K562 (cell line): ENCODE results near the gene GAB1. TPM values are rescaled to one million over a fixed set of nuclear protein-coding genes. Genes with fewer than 3 reads are reported as not detected.

Source experiments
- ATAC-seq: fragments of 200-7000 bp; cut with Tn5 transposase; 3 replicates; pipeline ENCODE4 v1.9.1; 2020; ENCODE audit warnings: moderate library complexity
- BruUV-seq: library from RNA; stranded (reverse); fragments of 400-500 nt; replicated peaks from 2 replicates; lab custom pipeline; 2021; lab: Mats Ljungman, UMichigan
- CTCF ChIA-PET: fragments of 300-600 bp; formaldehyde crosslinking; extraction: SDS; loops from one replicate; lab custom pipeline; 2021; ENCODE audit warnings: low intra/inter-chr PET ratio; lab: Yijun Ruan, JAX
- POLR2A ChIA-PET: fragments of 300-600, 350-650 bp; sonication (Branson Sonifier 250); formaldehyde crosslinking; extraction: SDS; loops from one replicate; lab custom pipeline; 2021; ENCODE audit warnings: antibody characterized with exemption, inconsistent platforms; lab: Yijun Ruan, JAX
- DNase-seq, 4 experiments: peaks; one replicate each; pipeline versions ENCODE4 v3.0.0 to v3.0.0-alpha.2; 2011 to 2018; ENCODE audit warnings: low spot score in 3 of 4, mixed read lengths in 3 of 4; ENCODE audit errors: extremely low read depth in 1 of 4
- FAIRE-seq: peaks from 2 replicates; lab custom pipeline; 2011; peaks lifted over from hg19 to GRCh38; lab: Jason Lieb, UNC
- H2AFZ ChIP-seq: 2 replicates; pipeline ENCODE4 v1.6.0; 2011; ENCODE audit warnings: low read depth, low read length, control low read depth, inconsistent platforms
- H3K27ac ChIP-seq: fragments of 200-600 bp; 3 replicates; pipeline ENCODE4 v1.8.0; 2011; ENCODE audit warnings: low read depth, mild to moderate bottlenecking, control low read depth, inconsistent platforms, low read length, moderate library complexity, mixed read lengths; ENCODE audit errors: extremely low read depth
- H3K27me3 ChIP-seq, 2 experiments: fragments of 300-600 bp in 1 of 2; 2 replicates in 1 of 2; 3 replicates in 1 of 2; pipeline versions ENCODE4 v1.6.0 to v1.8.0; 2011; ENCODE audit warnings: inconsistent platforms in 2 of 2, low read length in 2 of 2, mild to moderate bottlenecking in 1 of 2, mixed read lengths in 1 of 2, moderate library complexity in 1 of 2; ENCODE audit not compliant: control insufficient read depth in 2 of 2, insufficient read depth in 2 of 2
- H3K36me3 ChIP-seq: fragments of 300-600 bp; 3 replicates; pipeline ENCODE4 v1.8.0; 2011; ENCODE audit warnings: mild to moderate bottlenecking, low read length, inconsistent platforms; ENCODE audit not compliant: control insufficient read depth, insufficient read depth
- H3K4me1 ChIP-seq, 2 experiments: fragments of 200-600 bp in 1 of 2; replicated peaks in 1 of 2; 2 replicates in 1 of 2; 3 replicates in 1 of 2; pipeline versions ENCODE4 v1.5.1 to v1.8.0; 2011; ENCODE audit warnings: inconsistent platforms in 2 of 2, low read length in 2 of 2, mild to moderate bottlenecking in 1 of 2, mixed read lengths in 1 of 2, moderate library complexity in 1 of 2; ENCODE audit not compliant: control insufficient read depth in 2 of 2, insufficient read depth in 2 of 2
- H3K4me2 ChIP-seq: 2 replicates; pipeline ENCODE4 v1.6.1; 2011; ENCODE audit warnings: low read length, control low read depth, inconsistent platforms, mixed read lengths; ENCODE audit not compliant: insufficient read depth
- H3K4me3 ChIP-seq: fragments of 200-600 bp; sonication (generic), shearing (Covaris generic); 2 replicates; pipeline ENCODE4 v1.5.1; 2016; ENCODE audit warnings: control low read depth, inconsistent platforms
- H3K79me2 ChIP-seq: fragments of 200-600 bp; 3 replicates; pipeline ENCODE4 v1.8.0; 2011; ENCODE audit warnings: low read length, inconsistent platforms; ENCODE audit not compliant: control insufficient read depth, insufficient read depth
- H3K9ac ChIP-seq, 2 experiments: 2 replicates each; pipeline versions ENCODE4 v1.6.0 to v1.6.1; 2011; ENCODE audit warnings: low read depth in 2 of 2, low read length in 2 of 2, control low read depth in 1 of 2, inconsistent platforms in 1 of 2, mild to moderate bottlenecking in 1 of 2, mixed read lengths in 1 of 2; ENCODE audit not compliant: insufficient read depth in 1 of 2
- H3K9me1 ChIP-seq: one replicate; pipeline ENCODE4 v1.6.0; 2011; ENCODE audit warnings: inconsistent platforms, mild to moderate bottlenecking, low read length, moderate library complexity; ENCODE audit not compliant: control insufficient read depth, insufficient read depth
- H3K9me3 ChIP-seq: replicated peaks from 2 replicates; pipeline ENCODE4 v1.5.1; 2011; ENCODE audit warnings: low read depth, low read length, inconsistent platforms; ENCODE audit not compliant: control insufficient read depth, insufficient read depth
- H4K20me1 ChIP-seq: replicated peaks from 2 replicates; pipeline ENCODE4 v1.6.1; 2011; ENCODE audit warnings: low read length, inconsistent platforms, mixed read lengths; ENCODE audit not compliant: control insufficient read depth, insufficient read depth
- BRCA1 ChIP-seq, 2 experiments: fragments of 450-650 bp in 1 of 2; sonication (generic) in 1 of 2; formaldehyde crosslinking in 1 of 2; IDR thresholded peaks; 2 replicates each; pipeline versions ENCODE4 v1.5.0 to v1.6.1; 2017 to 2020; ENCODE audit warnings: mild to moderate bottlenecking in 1 of 2, missing genetic modification reagents in 1 of 2
- CAMTA2 ChIP-seq: fragments of 250-450 bp; sonication (Bioruptor Pico); conservative IDR thresholded peaks from 2 replicates; pipeline ENCODE4 v1.5.1; 2022
- E2F3 ChIP-seq: fragments of 250-450 bp; sonication (Bioruptor Pico); IDR thresholded peaks from 2 replicates; pipeline ENCODE4 v1.4.0; 2020; ENCODE audit warnings: mild to moderate bottlenecking
- FOXO4 ChIP-seq: fragments of 450-650 bp; formaldehyde crosslinking; IDR thresholded peaks from 2 replicates; pipeline ENCODE4 v1.4.0; 2020; ENCODE audit warnings: mild to moderate bottlenecking, moderate library complexity
- GTF2A2 ChIP-seq: IDR thresholded peaks from 2 replicates; pipeline ENCODE4 v1.6.1; 2016; ENCODE audit warnings: mild to moderate bottlenecking, missing genetic modification characterization, missing compliant biosample characterization
- MTF1 ChIP-seq: fragments of 250-450 bp; sonication (Bioruptor Pico); IDR thresholded peaks from 2 replicates; pipeline ENCODE4 v1.9.0; 2021; ENCODE audit warnings: moderate library complexity, mild to moderate bottlenecking, inconsistent platforms, borderline replicate concordance
- NFYB ChIP-seq: IDR thresholded peaks from 2 replicates; pipeline ENCODE4 v1.6.1; 2011; ENCODE audit warnings: mild to moderate bottlenecking, moderate library complexity; ENCODE audit not compliant: insufficient read length; ENCODE audit errors: extremely low read depth
- TRIM24 ChIP-seq, 2 experiments: fragments of 450-650 bp; IDR thresholded peaks; 2 replicates each; pipeline ENCODE4 v1.6.1; 2016
- YY1 ChIP-seq, 3 experiments: IDR thresholded peaks; 2 replicates each; pipeline ENCODE4 v1.6.1; 2011; ENCODE audit warnings: low read length in 2 of 3, mild to moderate bottlenecking in 2 of 3, moderate library complexity in 2 of 3, borderline replicate concordance in 1 of 3, control low read depth in 1 of 3, low read depth in 1 of 3; ENCODE audit not compliant: insufficient read depth in 3 of 3, insufficient replicate concordance in 2 of 3, control insufficient read depth in 1 of 3, insufficient read length in 1 of 3; ENCODE audit errors: extremely low read depth in 1 of 3
- ZNF740 ChIP-seq, 3 experiments: fragments of 200-800 bp in 1 of 3; sonication (Bioruptor generic) in 1 of 3; sonication (generic) in 1 of 3; formaldehyde crosslinking in 1 of 3; IDR thresholded peaks; 2 replicates each; pipeline versions ENCODE4 v1.6.1 to v1.8.0; 2016 to 2022; ENCODE audit warnings: mild to moderate bottlenecking in 2 of 3, missing compliant biosample characterization in 2 of 3, missing genetic modification characterization in 2 of 3, missing genetic modification reagents in 1 of 3
- ZNF764 ChIP-seq: fragments of 250-450 bp; sonication (Bioruptor Pico); IDR thresholded peaks from 2 replicates; pipeline ENCODE4 v1.4.0; 2020; ENCODE audit warnings: low read depth, mild to moderate bottlenecking, moderate library complexity
- WGBS: fragments of 100-300 bp; shearing (Covaris generic); methylation state at CpG from one replicate; pipeline ENCODE4 v1.1.6; 2016; ENCODE audit warnings: low coverage, mixed read lengths; ENCODE audit not compliant: insufficient coverage; ENCODE audit errors: missing lambda C conversion rate; 5-methylcytosine and 5-hydroxymethylcytosine counted together
- in situ Hi-C: fragments of 300-500 bp; cut with MboI; formaldehyde crosslinking; loops from 4 replicates; pipeline ENCODE4 v1.15.0; 2018; ENCODE audit warnings: inconsistent platforms, mixed read lengths
- intact Hi-C: fragments of 100-400 bp; cut with micrococcal nuclease; formaldehyde crosslinking; loops from 2 replicates; pipeline ENCODE4 v1.14.2; 2022
- polyA plus RNA-seq, 8 experiments: library from polyadenylated mRNA; depleted of rRNA in 4 of 8; stranded (reverse) in 5 of 8; unstranded in 3 of 8; fragments of >200 nt; fragmentation: Nextera tagmentation in 2 of 8; fragmentation: Illumina TruSeq in 1 of 8; extraction: Ambion mirVana in 2 of 8; extraction: Trizol in 1 of 8; gene quantifications; 2 replicates each; pipeline versions ENCODE4 v1.2.1 to v1.2.3, GENCODE V29; 2011 to 2014; ENCODE audit warnings: inconsistent platforms in 1 of 8, missing spikeins in 1 of 8
- total RNA-seq, 7 experiments: library from RNA; depleted of rRNA in 6 of 7; stranded (reverse); fragments of >200 nt in 6 of 7; fragmentation: Illumina TruSeq in 2 of 7; extraction: Trizol in 2 of 7; gene quantifications; 2 replicates each; pipeline versions ENCODE4 v1.2.1 to v1.2.3, GENCODE V29; 2011 to 2021; ENCODE audit warnings: low replicate concordance in 1 of 7

Gene GAB1
- total and polyA plus RNA-seq, 9 of the 15 experiments (the other 6 are each of a cell fraction or from before 2014, with no cell fraction given), result 1.3 to 14.6 (median 7.5) TPM

DNA sequence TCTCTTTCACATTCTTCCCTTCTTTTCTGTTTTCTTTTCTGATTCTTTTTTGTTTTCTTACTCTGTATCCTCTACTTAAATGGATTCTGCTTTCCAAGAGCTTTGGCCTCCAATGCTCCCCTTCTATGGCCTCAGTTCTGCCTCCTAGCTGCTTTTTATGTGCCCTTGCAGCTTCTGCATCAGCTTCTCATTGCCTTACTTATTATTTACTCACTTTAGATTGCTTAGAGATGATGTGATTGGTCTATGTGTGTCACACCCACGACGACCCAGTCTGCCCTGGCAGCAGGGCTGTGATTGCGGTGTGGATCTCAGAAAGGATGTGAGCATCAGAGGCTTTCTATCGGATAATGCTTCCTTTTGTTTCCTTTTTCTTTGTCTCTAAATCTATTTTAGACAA is 105.0 kb downstream of the GAB1 start:
- in situ Hi-C loops (no loop called here), intact Hi-C loops (no loop called here)
- H3K4me2 ChIP-seq, result no peak overlapping the region
- no peak overlapping the region for H3K4me3 ChIP-seq
- no peaks in the 10 kb centered on the region for H3K27me3 ChIP-seq
- DNase-seq (no peak), ATAC-seq (peak; percentile 38; the same call in 2 of the 3 replicates), FAIRE-seq (no peak)
- no peak overlapping the region for H3K27ac ChIP-seq
- H3K4me1 ChIP-seq, result no peaks in the 10 kb centered on the region
- WGBS, result 39% methylated on average over 4 of the region's 4 CpGs
- H3K9me3 ChIP-seq, result no peaks in the 10 kb centered on the region
- TF ChIP-seq GTF2A2 (tag) (no peak), ZNF764 (CRISPR knock-in tag) (no peak), BRCA1 (IDR thresholded peaks at IDR 0.05) (no peak), BRCA1 (CRISPR knock-in tag; IDR thresholded peaks at IDR 0.05) (no peak), CAMTA2 (CRISPR knock-in tag) (no peak), TRIM24 (IDR thresholded peaks at IDR 0.05) (no peak), FOXO4 (CRISPR knock-in tag) (no peak), YY1 (IDR thresholded peaks at IDR 0.05; ENCODE audit: borderline replicate concordance in 1 of 3, control insufficient read depth in 1 of 3, extremely low read depth in 1 of 3, insufficient read depth in 3 of 3, insufficient read length in 1 of 3, insufficient replicate concordance in 2 of 3, low read depth in 1 of 3, low read length in 2 of 3) (no peak), MTF1 (CRISPR knock-in tag) (no peak), NFYB (no peak), ZNF740 (CRISPR knock-in tag; IDR thresholded peaks at IDR 0.05) (no peak), ZNF740 (tag; IDR thresholded peaks at IDR 0.05) (no peak), E2F3 (no peak)
- peaks cover 22% of the 10 kb centered on the region; the same call in 2 of the 3 replicates for H3K36me3 ChIP-seq
- no peaks in the 10 kb centered on the region for H4K20me1 ChIP-seq
- H3K9me1 ChIP-seq, result no peaks in the 10 kb centered on the region
- BruUV-seq, result no TSS peak
- H3K9ac ChIP-seq, result no peak overlapping the region
- CTCF ChIA-PET, result no interaction called here
- POLR2A ChIA-PET, result no interaction called here
- no peaks in the 10 kb centered on the region for H3K79me2 ChIP-seq
- H2AFZ ChIP-seq, result no peak overlapping the region
